Panc1 (cell line): Measurements from ENCODE around the gene VMO1.

ENCODE experiments used
- CTCF ChIP-seq: fragments of 450-650 bp; IDR thresholded peaks from 2 replicates; pipeline ENCODE4 v1.5.1; 2017; ENCODE audit warnings: mild to moderate bottlenecking
- POLR2AphosphoS5 ChIP-seq: IDR thresholded peaks from 2 replicates; pipeline ENCODE4 v1.6.1; 2012; ENCODE audit warnings: mild to moderate bottlenecking, low read depth, low read length, moderate library complexity
- REST ChIP-seq, 2 experiments: IDR thresholded peaks; 2 replicates each; pipeline ENCODE4 v1.6.1; 2011 to 2012; ENCODE audit warnings: low read depth in 2 of 2, control low read depth in 1 of 2, low read length in 1 of 2, mild to moderate bottlenecking in 1 of 2, moderate library complexity in 1 of 2; ENCODE audit not compliant: insufficient read depth in 1 of 2
- SIN3A ChIP-seq: IDR thresholded peaks from 2 replicates; pipeline ENCODE4 v1.6.1; 2012; ENCODE audit warnings: low read depth, mild to moderate bottlenecking, low read length, moderate library complexity, borderline replicate concordance; ENCODE audit not compliant: insufficient read depth
- TCF7L2 ChIP-seq: IDR thresholded peaks from 2 replicates; pipeline ENCODE4 v1.6.1; 2011; ENCODE audit warnings: mild to moderate bottlenecking, low read depth, low read length, inconsistent platforms

- TF ChIP-seq CTCF (no peak), REST (IDR thresholded peaks at IDR 0.05; ENCODE audit: insufficient read depth in 1 of 2, low read depth in 2 of 2, low read length in 1 of 2) (no peak), POLR2AphosphoS5 (no peak), SIN3A (no peak), TCF7L2 (no peak)
Observed at GRCh38 chr17:4741544-4741943, 44.6 kb downstream of the VMO1 start.
